HepG2 (cell line): ENCODE results near the gene NUBPL. TPM values are rescaled to one million over a fixed set of nuclear protein-coding genes. Genes with fewer than 3 reads are reported as not detected.

Experiments
- FOXP1 ChIP-seq, 2 experiments: fragments of 450-650 bp in 1 of 2; IDR thresholded peaks; 2 replicates each; pipeline ENCODE4 v1.6.1; 2017 to 2018; ENCODE audit warnings: antibody characterized with exemption in 1 of 2
- GATAD2A ChIP-seq: IDR thresholded peaks from 2 replicates; pipeline ENCODE4 v1.6.1; 2016
- HHEX ChIP-seq: IDR thresholded peaks from 2 replicates; pipeline ENCODE4 v1.6.1; 2016; ENCODE audit warnings: control low read depth
- HNRNPUL1 ChIP-seq: fragments of 200-400 bp; formaldehyde crosslinking; IDR thresholded peaks from 2 replicates; pipeline ENCODE4 v1.6.1; 2017; ENCODE audit warnings: low read depth, mild to moderate bottlenecking, low read length, moderate library complexity
- HOMEZ ChIP-seq: IDR thresholded peaks from 2 replicates; pipeline ENCODE4 v1.6.1; 2016; ENCODE audit warnings: low read depth
- SMARCC2 ChIP-seq: fragments of 450-650 bp; IDR thresholded peaks from 2 replicates; pipeline ENCODE4 v1.6.1; 2017; ENCODE audit warnings: antibody characterized with exemption, mild to moderate bottlenecking
- SOX13 ChIP-seq, 3 experiments: fragments of 450-650 bp in 1 of 3; sonication (generic) in 1 of 3; formaldehyde crosslinking in 1 of 3; IDR thresholded peaks in 2 of 3; conservative IDR thresholded peaks in 1 of 3; 2 replicates each; pipeline versions ENCODE4 v1.5.0 to v1.6.1; 2016 to 2020; ENCODE audit warnings: antibody characterized with exemption in 1 of 3, mild to moderate bottlenecking in 1 of 3, missing compliant biosample characterization in 1 of 3, missing genetic modification reagents in 1 of 3, moderate library complexity in 1 of 3
- SOX6 ChIP-seq, 2 experiments: fragments of 450-650 bp in 1 of 2; sonication (generic) in 1 of 2; formaldehyde crosslinking in 1 of 2; IDR thresholded peaks; 2 replicates each; pipeline versions ENCODE4 v1.4.0 to v1.6.1; 2017 to 2020; ENCODE audit warnings: antibody characterized with exemption in 1 of 2, mild to moderate bottlenecking in 1 of 2, missing genetic modification reagents in 1 of 2
- TMF1 ChIP-seq: sonication (generic); formaldehyde crosslinking; IDR thresholded peaks from 2 replicates; pipeline ENCODE4 v1.8.1; 2022; ENCODE audit warnings: low read depth, missing genetic modification reagents
- ZFP1 ChIP-seq: IDR thresholded peaks from 2 replicates; pipeline ENCODE4 v1.6.1; 2016
- ZNF121 ChIP-seq: sonication (generic); formaldehyde crosslinking; IDR thresholded peaks from 2 replicates; pipeline ENCODE4 v1.5.0; 2020; ENCODE audit warnings: mild to moderate bottlenecking, missing genetic modification reagents
- ZNF619 ChIP-seq: sonication (generic); formaldehyde crosslinking; IDR thresholded peaks from 2 replicates; pipeline ENCODE4 v1.4.0; 2020; ENCODE audit warnings: mild to moderate bottlenecking, missing genetic modification reagents
- polyA plus RNA-seq, 8 experiments: library from polyadenylated mRNA; depleted of rRNA in 3 of 8; stranded (reverse) in 7 of 8; unstranded in 1 of 8; fragments of >200 nt; fragmentation: Illumina TruSeq in 4 of 8; extraction: Trizol in 4 of 8; gene quantifications; 2 replicates each; pipeline versions ENCODE4 v1.2.1 to v1.2.3, GENCODE V29; 2011 to 2016; ENCODE audit warnings: low read depth in 4 of 8, missing spikeins in 1 of 8, mixed read lengths in 1 of 8; ENCODE audit not compliant: insufficient read depth in 1 of 8
- total RNA-seq, 5 experiments: library from RNA; depleted of rRNA; stranded (reverse); fragments of >200 nt; fragmentation: Illumina TruSeq; extraction: Trizol; gene quantifications; 2 replicates each; pipeline ENCODE4 v1.2.3, GENCODE V29; 2016; ENCODE audit warnings: low read depth in 1 of 5
- TF ChIP-seq, protein P1 (sequence below): sonication (generic); formaldehyde crosslinking; IDR thresholded peaks from 2 replicates; pipeline ENCODE4 v1.5.1; 2020; ENCODE audit warnings: mild to moderate bottlenecking, missing genetic modification reagents, borderline replicate concordance
- TF ChIP-seq, protein P2 (sequence below): sonication (generic); formaldehyde crosslinking; IDR thresholded peaks from 2 replicates; pipeline ENCODE4 v1.9.0; 2021; ENCODE audit warnings: missing genetic modification reagents, borderline replicate concordance
- TF ChIP-seq, protein P3 (sequence below): IDR thresholded peaks from 2 replicates; pipeline ENCODE4 v1.4.0; 2020; ENCODE audit warnings: mild to moderate bottlenecking, missing genetic modification reagents

The NUBPL gene
- total and polyA plus RNA-seq, 2 of the 13 experiments (the other 11 are each of a cell fraction or from before 2014, with no cell fraction given), result 21.3 to 44.1 TPM

DNA sequence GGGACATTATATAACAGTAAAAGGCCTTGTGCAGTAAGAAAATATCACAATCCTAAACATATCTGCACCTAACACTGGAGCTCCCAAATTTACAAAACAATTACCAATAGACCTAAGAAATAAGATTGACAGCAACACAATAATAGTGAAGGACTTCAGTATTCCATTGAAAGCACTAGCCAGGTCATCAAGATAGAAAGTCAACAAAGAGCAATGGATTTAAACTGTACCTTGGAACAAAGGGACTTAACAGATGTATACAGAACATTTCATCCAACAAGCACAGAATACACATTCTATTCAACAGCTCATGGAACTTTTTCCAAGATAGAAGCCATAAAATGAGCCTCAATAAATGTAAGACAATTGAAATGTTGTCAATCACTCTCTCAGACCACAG lies 306.4 kb downstream of the NUBPL start (continued):
- TF ChIP-seq, protein P1, sequence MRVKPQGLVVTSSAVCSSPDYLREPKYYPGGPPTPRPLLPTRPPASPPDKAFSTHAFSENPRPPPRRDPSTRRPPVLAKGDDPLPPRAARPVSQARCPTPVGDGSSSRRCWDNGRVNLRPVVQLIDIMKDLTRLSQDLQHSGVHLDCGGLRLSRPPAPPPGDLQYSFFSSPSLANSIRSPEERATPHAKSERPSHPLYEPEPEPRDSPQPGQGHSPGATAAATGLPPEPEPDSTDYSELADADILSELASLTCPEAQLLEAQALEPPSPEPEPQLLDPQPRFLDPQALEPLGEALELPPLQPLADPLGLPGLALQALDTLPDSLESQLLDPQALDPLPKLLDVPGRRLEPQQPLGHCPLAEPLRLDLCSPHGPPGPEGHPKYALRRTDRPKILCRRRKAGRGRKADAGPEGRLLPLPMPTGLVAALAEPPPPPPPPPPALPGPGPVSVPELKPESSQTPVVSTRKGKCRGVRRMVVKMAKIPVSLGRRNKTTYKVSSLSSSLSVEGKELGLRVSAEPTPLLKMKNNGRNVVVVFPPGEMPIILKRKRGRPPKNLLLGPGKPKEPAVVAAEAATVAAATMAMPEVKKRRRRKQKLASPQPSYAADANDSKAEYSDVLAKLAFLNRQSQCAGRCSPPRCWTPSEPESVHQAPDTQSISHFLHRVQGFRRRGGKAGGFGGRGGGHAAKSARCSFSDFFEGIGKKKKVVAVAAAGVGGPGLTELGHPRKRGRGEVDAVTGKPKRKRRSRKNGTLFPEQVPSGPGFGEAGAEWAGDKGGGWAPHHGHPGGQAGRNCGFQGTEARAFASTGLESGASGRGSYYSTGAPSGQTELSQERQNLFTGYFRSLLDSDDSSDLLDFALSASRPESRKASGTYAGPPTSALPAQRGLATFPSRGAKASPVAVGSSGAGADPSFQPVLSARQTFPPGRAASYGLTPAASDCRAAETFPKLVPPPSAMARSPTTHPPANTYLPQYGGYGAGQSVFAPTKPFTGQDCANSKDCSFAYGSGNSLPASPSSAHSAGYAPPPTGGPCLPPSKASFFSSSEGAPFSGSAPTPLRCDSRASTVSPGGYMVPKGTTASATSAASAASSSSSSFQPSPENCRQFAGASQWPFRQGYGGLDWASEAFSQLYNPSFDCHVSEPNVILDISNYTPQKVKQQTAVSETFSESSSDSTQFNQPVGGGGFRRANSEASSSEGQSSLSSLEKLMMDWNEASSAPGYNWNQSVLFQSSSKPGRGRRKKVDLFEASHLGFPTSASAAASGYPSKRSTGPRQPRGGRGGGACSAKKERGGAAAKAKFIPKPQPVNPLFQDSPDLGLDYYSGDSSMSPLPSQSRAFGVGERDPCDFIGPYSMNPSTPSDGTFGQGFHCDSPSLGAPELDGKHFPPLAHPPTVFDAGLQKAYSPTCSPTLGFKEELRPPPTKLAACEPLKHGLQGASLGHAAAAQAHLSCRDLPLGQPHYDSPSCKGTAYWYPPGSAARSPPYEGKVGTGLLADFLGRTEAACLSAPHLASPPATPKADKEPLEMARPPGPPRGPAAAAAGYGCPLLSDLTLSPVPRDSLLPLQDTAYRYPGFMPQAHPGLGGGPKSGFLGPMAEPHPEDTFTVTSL (CRISPR knock-in tag), result peak; percentile 74; the same call in 1 of the 2 replicates
- TF ChIP-seq HOMEZ (CRISPR knock-in tag) (peak; percentile 83; the same call in 1 of the 2 replicates), HNRNPUL1 (no peak), SOX6 (IDR thresholded peaks at IDR 0.05) (no peak), SOX6 (CRISPR knock-in tag; IDR thresholded peaks at IDR 0.05) (peak; percentile 79), ZNF619 (CRISPR knock-in tag) (no peak), ZFP1 (CRISPR knock-in tag) (0 out of 2 replicates have a peak, but pooled peaks have one; percentile 11), ZNF121 (CRISPR knock-in tag) (no peak), FOXP1 (IDR thresholded peaks at IDR 0.05) (peak; percentile 38; the same call in 1 of the 2 replicates), FOXP1 (CRISPR knock-in tag; IDR thresholded peaks at IDR 0.05) (peak; percentile 65; the same call in 1 of the 2 replicates), HHEX (CRISPR knock-in tag) (peak; percentile 79), SMARCC2 (peak; percentile 62; the same call in 1 of the 2 replicates), TMF1 (CRISPR knock-in tag) (no peak), GATAD2A (peak; percentile 36; the same call in 1 of the 2 replicates), SOX13 (IDR thresholded peaks at IDR 0.05) (peak; percentile 64; the same call in 1 of the 2 replicates), SOX13 (CRISPR knock-in tag; conservative IDR thresholded peaks at IDR 0.05 in 1 of 2, IDR thresholded peaks at IDR 0.05 in 1 of 2) (peak in 1 of 2 experiments; percentile 94; a peak in 2 of 4 replicates)
- TF ChIP-seq, protein P2, sequence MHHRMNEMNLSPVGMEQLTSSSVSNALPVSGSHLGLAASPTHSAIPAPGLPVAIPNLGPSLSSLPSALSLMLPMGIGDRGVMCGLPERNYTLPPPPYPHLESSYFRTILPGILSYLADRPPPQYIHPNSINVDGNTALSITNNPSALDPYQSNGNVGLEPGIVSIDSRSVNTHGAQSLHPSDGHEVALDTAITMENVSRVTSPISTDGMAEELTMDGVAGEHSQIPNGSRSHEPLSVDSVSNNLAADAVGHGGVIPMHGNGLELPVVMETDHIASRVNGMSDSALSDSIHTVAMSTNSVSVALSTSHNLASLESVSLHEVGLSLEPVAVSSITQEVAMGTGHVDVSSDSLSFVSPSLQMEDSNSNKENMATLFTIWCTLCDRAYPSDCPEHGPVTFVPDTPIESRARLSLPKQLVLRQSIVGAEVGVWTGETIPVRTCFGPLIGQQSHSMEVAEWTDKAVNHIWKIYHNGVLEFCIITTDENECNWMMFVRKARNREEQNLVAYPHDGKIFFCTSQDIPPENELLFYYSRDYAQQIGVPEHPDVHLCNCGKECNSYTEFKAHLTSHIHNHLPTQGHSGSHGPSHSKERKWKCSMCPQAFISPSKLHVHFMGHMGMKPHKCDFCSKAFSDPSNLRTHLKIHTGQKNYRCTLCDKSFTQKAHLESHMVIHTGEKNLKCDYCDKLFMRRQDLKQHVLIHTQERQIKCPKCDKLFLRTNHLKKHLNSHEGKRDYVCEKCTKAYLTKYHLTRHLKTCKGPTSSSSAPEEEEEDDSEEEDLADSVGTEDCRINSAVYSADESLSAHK, result no peak
- TF ChIP-seq, protein P3, sequence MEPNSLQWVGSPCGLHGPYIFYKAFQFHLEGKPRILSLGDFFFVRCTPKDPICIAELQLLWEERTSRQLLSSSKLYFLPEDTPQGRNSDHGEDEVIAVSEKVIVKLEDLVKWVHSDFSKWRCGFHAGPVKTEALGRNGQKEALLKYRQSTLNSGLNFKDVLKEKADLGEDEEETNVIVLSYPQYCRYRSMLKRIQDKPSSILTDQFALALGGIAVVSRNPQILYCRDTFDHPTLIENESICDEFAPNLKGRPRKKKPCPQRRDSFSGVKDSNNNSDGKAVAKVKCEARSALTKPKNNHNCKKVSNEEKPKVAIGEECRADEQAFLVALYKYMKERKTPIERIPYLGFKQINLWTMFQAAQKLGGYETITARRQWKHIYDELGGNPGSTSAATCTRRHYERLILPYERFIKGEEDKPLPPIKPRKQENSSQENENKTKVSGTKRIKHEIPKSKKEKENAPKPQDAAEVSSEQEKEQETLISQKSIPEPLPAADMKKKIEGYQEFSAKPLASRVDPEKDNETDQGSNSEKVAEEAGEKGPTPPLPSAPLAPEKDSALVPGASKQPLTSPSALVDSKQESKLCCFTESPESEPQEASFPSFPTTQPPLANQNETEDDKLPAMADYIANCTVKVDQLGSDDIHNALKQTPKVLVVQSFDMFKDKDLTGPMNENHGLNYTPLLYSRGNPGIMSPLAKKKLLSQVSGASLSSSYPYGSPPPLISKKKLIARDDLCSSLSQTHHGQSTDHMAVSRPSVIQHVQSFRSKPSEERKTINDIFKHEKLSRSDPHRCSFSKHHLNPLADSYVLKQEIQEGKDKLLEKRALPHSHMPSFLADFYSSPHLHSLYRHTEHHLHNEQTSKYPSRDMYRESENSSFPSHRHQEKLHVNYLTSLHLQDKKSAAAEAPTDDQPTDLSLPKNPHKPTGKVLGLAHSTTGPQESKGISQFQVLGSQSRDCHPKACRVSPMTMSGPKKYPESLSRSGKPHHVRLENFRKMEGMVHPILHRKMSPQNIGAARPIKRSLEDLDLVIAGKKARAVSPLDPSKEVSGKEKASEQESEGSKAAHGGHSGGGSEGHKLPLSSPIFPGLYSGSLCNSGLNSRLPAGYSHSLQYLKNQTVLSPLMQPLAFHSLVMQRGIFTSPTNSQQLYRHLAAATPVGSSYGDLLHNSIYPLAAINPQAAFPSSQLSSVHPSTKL (CRISPR knock-in tag), result peak; percentile 66
